SU-DHL-6 (cell line): Measurements from ENCODE around the gene CACNA2D4.

Experiments used
- H2AFZ ChIP-seq: fragments of 200-600 bp; sonication (generic); 2 replicates; pipeline ENCODE4 v1.6.1; 2014; ENCODE audit warnings: low read depth, mild to moderate bottlenecking, moderate library complexity, mixed read lengths, antibody characterized with exemption, low read length; ENCODE audit not compliant: severe bottlenecking
- H3F3A ChIP-seq: fragments of 200-600 bp; shearing (Covaris generic); 2 replicates; pipeline ENCODE4 v1.6.0; 2016; ENCODE audit warnings: antibody characterized with exemption, mild to moderate bottlenecking; ENCODE audit not compliant: insufficient read depth
- H3K27ac ChIP-seq: fragments of 200-600 bp; sonication (generic); 2 replicates; pipeline ENCODE4 v1.5.1; 2016; ENCODE audit warnings: low read depth, mild to moderate bottlenecking, low read length, moderate library complexity, mixed read lengths
- H3K27me3 ChIP-seq: fragments of 200-600 bp; sonication (generic), shearing (Covaris generic); 2 replicates; pipeline ENCODE4 v1.6.0; 2014; ENCODE audit warnings: mild to moderate bottlenecking, low read length
- H3K36me3 ChIP-seq: fragments of 200-600 bp; sonication (generic); 2 replicates; pipeline ENCODE4 v1.6.1; 2014; ENCODE audit warnings: mild to moderate bottlenecking, low read length, mixed read lengths
- H3K4me2 ChIP-seq: fragments of 300-600, 200-600 bp; shearing (Covaris generic), sonication (generic); 2 replicates; pipeline ENCODE4 v1.6.0; 2014; ENCODE audit warnings: low read length, low read depth, mild to moderate bottlenecking; ENCODE audit not compliant: poor library complexity, severe bottlenecking
- H3K4me3 ChIP-seq: fragments of 200-600 bp; sonication (generic); 2 replicates; pipeline ENCODE4 v1.5.1; 2014; ENCODE audit warnings: antibody characterized with exemption, low read length, mild to moderate bottlenecking, mixed read lengths; ENCODE audit not compliant: insufficient read depth, poor library complexity, severe bottlenecking
- H3K79me2 ChIP-seq: fragments of 200-600 bp; sonication (generic); 2 replicates; pipeline ENCODE4 v1.6.1; 2014; ENCODE audit warnings: mild to moderate bottlenecking, low read length, moderate library complexity; ENCODE audit not compliant: insufficient read depth
- H3K9ac ChIP-seq: fragments of 200-600 bp; sonication (generic); 2 replicates; pipeline ENCODE4 v1.7.0; 2014; ENCODE audit warnings: mild to moderate bottlenecking, low read length
- H3K9me2 ChIP-seq: fragments of 200-600 bp; sonication (generic); replicated peaks from 2 replicates; pipeline ENCODE4 v1.6.1; 2014; ENCODE audit warnings: low read length; ENCODE audit not compliant: insufficient read depth
- H3K9me3 ChIP-seq: fragments of 200-600 bp; sonication (generic); 2 replicates; pipeline ENCODE4 v1.6.1; 2014; ENCODE audit warnings: low read length, mixed read lengths; ENCODE audit not compliant: insufficient read depth
- H4K20me1 ChIP-seq: fragments of 200-600 bp; sonication (generic); 2 replicates; pipeline ENCODE4 v1.6.1; 2014; ENCODE audit warnings: low read depth, mild to moderate bottlenecking, antibody characterized with exemption, low read length, moderate library complexity, mixed read lengths
- CTCF ChIP-seq: fragments of 200-600 bp; sonication (generic); IDR thresholded peaks from one replicate; pipeline ENCODE4 v1.5.1; 2017; ENCODE audit warnings: antibody characterized with exemption, mild to moderate bottlenecking, low read length, moderate library complexity; ENCODE audit not compliant: insufficient read depth, poor library complexity, severe bottlenecking
- EZH2phosphoT487 ChIP-seq: fragments of 200-600 bp; sonication (generic), shearing (Covaris generic); conservative IDR thresholded peaks from 2 replicates; pipeline ENCODE4 v1.6.1; 2018; ENCODE audit warnings: mild to moderate bottlenecking, antibody characterized with exemption, low read length, moderate library complexity, mixed read lengths

CACNA2D4 gene

GRCh38 chr12:1816730-1817348, 101.6 kb downstream of the CACNA2D4 start:
- Histone ChIP-seq H3K9me3 (no peaks in the 10 kb centered on the region), H3K27me3 (no peaks in the 10 kb centered on the region), H3K4me2 (no peak overlapping the region)

GRCh38 chr12:1815814-1816729, 102.4 kb downstream of the CACNA2D4 start:
- Histone ChIP-seq H3K9me2 (no peaks in the 10 kb centered on the region), H4K20me1 (no peaks in the 10 kb centered on the region), H3K36me3 (no peaks in the 10 kb centered on the region), H3K27me3 (no peaks in the 10 kb centered on the region), H3K4me3 (no peak overlapping the region), H3K9ac (no peak overlapping the region), H3K27ac (no peak overlapping the region), H3K9me3 (no peaks in the 10 kb centered on the region), H3F3A (no peaks in the 10 kb centered on the region), H3K4me2 (no peak overlapping the region), H2AFZ (no peak overlapping the region), H3K79me2 (no peaks in the 10 kb centered on the region)
- TF ChIP-seq EZH2phosphoT487 (no peak), CTCF (no peak)

More at GRCh38 chr12:1816730-1817348, 101.6 kb downstream of the CACNA2D4 start:
- no peak overlapping the region for H3K9ac ChIP-seq
- H2AFZ ChIP-seq, result no peak overlapping the region
- H3F3A ChIP-seq, result no peaks in the 10 kb centered on the region
- no peaks in the 10 kb centered on the region for H3K36me3 ChIP-seq
- TF ChIP-seq EZH2phosphoT487 (no peak), CTCF (no peak)
- H4K20me1 ChIP-seq, result no peaks in the 10 kb centered on the region
- H3K27ac ChIP-seq, result no peak overlapping the region
- H3K4me3 ChIP-seq, result no peak overlapping the region
- H3K9me2 ChIP-seq, result no peaks in the 10 kb centered on the region
- no peaks in the 10 kb centered on the region for H3K79me2 ChIP-seq

GRCh38 chr12:1815108-1815507, 103.3 kb downstream of the CACNA2D4 start:
- Histone ChIP-seq H3K9ac (no peak overlapping the region), H3K4me2 (no peak overlapping the region), H3K4me3 (no peak overlapping the region), H4K20me1 (no peaks in the 10 kb centered on the region), H3K9me2 (no peaks in the 10 kb centered on the region), H3K27me3 (no peaks in the 10 kb centered on the region), H2AFZ (no peak overlapping the region), H3K27ac (no peak overlapping the region), H3K36me3 (no peaks in the 10 kb centered on the region), H3K79me2 (no peaks in the 10 kb centered on the region), H3F3A (no peaks in the 10 kb centered on the region), H3K9me3 (no peaks in the 10 kb centered on the region)
- TF ChIP-seq CTCF (no peak), EZH2phosphoT487 (no peak)
